ENCODE results near the gene FKBP11.
A peak's percentile ranks its signal among the peaks of the same experiment; 100 is the strongest.
"Not testable (repeated sequence)": the region's sequence is repeated elsewhere in the genome, so short reads cannot be mapped to it uniquely, and the experiment has no call there.

Gene FKBP11

GRCh38 chr12:48903982-48904411 is 21.3 kb downstream of the FKBP11 start:
- peak; percentile 66 to 82 for DNase-seq

- DNase-seq: no peak
Measured at GRCh38 chr12:48903363-48903981, 21.8 kb downstream of the FKBP11 start.

- no peak for DNase-seq
Measured at GRCh38 chr12:48901278-48901677, 24.0 kb downstream of the FKBP11 start.

- DNase-seq: no peak
Measured at GRCh38 chr12:48899651-48900050, 25.6 kb downstream of the FKBP11 start.

GRCh38 chr12:48894271-48894670 is 31.0 kb downstream of the FKBP11 start:
- DNase-seq: no peak

GRCh38 chr12:48890657-48891418 is 34.5 kb downstream of the FKBP11 start:
- DNase-seq: peak; percentile 52 to 64

GRCh38 chr12:48889679-48890078 is 35.6 kb downstream of the FKBP11 start:
- DNase-seq: no peak

- no peak for DNase-seq
Measured at GRCh38 chr12:48883305-48884161, 41.8 kb downstream of the FKBP11 start.

GRCh38 chr12:48882972-48883304 is 42.4 kb downstream of the FKBP11 start:
- DNase-seq: no peak

GRCh38 chr12:48882315-48882687 is 43.0 kb downstream of the FKBP11 start:
- DNase-seq: no peak

GRCh38 chr12:48881686-48882314 is 43.5 kb downstream of the FKBP11 start:
- DNase-seq: no peak

GRCh38 chr12:48880647-48881046 is 44.6 kb downstream of the FKBP11 start:
- no peak for DNase-seq

- no peak for DNase-seq
Measured at GRCh38 chr12:48878548-48878947, 46.7 kb downstream of the FKBP11 start.

- no peak for DNase-seq
Measured at GRCh38 chr12:48875944-48876515, 49.3 kb downstream of the FKBP11 start.

GRCh38 chr12:48873534-48873933 is 51.8 kb downstream of the FKBP11 start:
- not testable (repeated sequence) for DNase-seq

- DNase-seq: no peak
Measured at GRCh38 chr12:48873096-48873495, 52.2 kb downstream of the FKBP11 start.
